K562 (cell line): ENCODE results near the gene QKI.

ENCODE experiments used
- FOXA1 ChIP-seq: fragments of 450-650 bp; IDR thresholded peaks from 2 replicates; pipeline ENCODE4 v1.6.1; 2016; ENCODE audit warnings: mild to moderate bottlenecking, borderline replicate concordance
- MXD1 ChIP-seq: fragments of 250-450 bp; sonication (Bioruptor Pico); IDR thresholded peaks from 2 replicates; pipeline ENCODE4 v1.8.0; 2021; ENCODE audit warnings: borderline replicate concordance, mild to moderate bottlenecking, moderate library complexity; ENCODE audit not compliant: poor library complexity, severe bottlenecking
- RFX5 ChIP-seq: IDR thresholded peaks from 2 replicates; pipeline ENCODE4 v1.6.1; 2011; ENCODE audit warnings: low read depth, mild to moderate bottlenecking, improper control_type of control experiment, low read length
- SETDB1 ChIP-seq: IDR thresholded peaks from one replicate; pipeline ENCODE4 v1.6.1; 2012; ENCODE audit warnings: low read length, control low read depth, inconsistent platforms
- SP1 ChIP-seq: sonication (generic); formaldehyde crosslinking; IDR thresholded peaks from 2 replicates; pipeline ENCODE4 v1.8.1; 2022; ENCODE audit warnings: mild to moderate bottlenecking, missing genetic modification reagents
- ZNF384 ChIP-seq: IDR thresholded peaks from 2 replicates; pipeline ENCODE4 v1.6.1; 2012; ENCODE audit warnings: low read depth, low read length, improper control_type of control experiment
- ZNF449 ChIP-seq: fragments of 250-450 bp; sonication (Bioruptor Pico); IDR thresholded peaks from 2 replicates; pipeline ENCODE4 v1.8.0; 2022; ENCODE audit warnings: moderate library complexity, mild to moderate bottlenecking, inconsistent platforms
- ZNF511 ChIP-seq: sonication (generic); formaldehyde crosslinking; IDR thresholded peaks from 2 replicates; pipeline ENCODE4 v1.8.0; 2022; ENCODE audit warnings: mild to moderate bottlenecking, missing genetic modification reagents

- no peak for TF ChIP-seq SETDB1
- TF ChIP-seq SP1 (CRISPR knock-in tag) = no peak
- TF ChIP-seq ZNF511 = no peak
- TF ChIP-seq MXD1 (CRISPR knock-in tag) = no peak
- TF ChIP-seq ZNF384 = no peak
- TF ChIP-seq FOXA1 = no peak
- TF ChIP-seq ZNF449 (CRISPR knock-in tag) = no peak
- no peak for TF ChIP-seq RFX5
These were observed 76.5 kb downstream of the QKI start for GRCh38 chr6:163490826-163491577.
